NCI-H1105 (cell line): ENCODE measurements around the gene PWP2.
"Not testable (repeated sequence)": the region's sequence is repeated elsewhere in the genome, so short reads cannot be mapped to it uniquely, and the experiment has no call there.

Source experiments
- DNase-seq: peaks from one replicate; lab custom pipeline; 2025; lab: John Stamatoyannopoulos, UW

The PWP2 gene

DNA sequence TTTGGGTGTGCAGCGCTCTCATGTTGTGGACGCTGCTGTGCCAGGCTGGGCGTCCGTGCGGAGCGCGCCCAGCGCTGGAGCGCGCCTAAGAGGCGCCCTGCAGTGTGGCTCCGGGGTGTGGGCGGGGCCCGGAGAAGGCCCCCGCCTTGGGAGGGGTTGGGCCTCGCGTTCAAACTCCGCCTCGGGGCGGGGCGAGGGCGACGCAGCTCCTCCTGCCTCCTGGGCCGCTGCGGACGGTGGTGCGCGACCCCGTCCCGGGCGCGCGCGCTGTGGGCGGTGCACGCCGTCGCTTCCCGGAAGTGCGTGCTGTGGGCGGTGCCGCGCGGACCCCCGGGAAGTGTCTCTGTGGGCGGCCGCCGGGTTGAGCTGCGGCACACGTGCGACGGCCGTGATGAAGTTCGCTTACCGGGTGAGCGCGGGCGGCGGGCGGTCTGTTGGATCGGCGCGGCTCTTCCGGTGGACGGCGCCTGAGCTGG is at the start of gene PWP2:
Gene PWP2, plus strand, starts transcription at position 374 of the 476 bp plus-strand sequence. Its CDS starts 18 bp downstream, at position 392.
- not testable (repeated sequence) for DNase-seq

DNA sequence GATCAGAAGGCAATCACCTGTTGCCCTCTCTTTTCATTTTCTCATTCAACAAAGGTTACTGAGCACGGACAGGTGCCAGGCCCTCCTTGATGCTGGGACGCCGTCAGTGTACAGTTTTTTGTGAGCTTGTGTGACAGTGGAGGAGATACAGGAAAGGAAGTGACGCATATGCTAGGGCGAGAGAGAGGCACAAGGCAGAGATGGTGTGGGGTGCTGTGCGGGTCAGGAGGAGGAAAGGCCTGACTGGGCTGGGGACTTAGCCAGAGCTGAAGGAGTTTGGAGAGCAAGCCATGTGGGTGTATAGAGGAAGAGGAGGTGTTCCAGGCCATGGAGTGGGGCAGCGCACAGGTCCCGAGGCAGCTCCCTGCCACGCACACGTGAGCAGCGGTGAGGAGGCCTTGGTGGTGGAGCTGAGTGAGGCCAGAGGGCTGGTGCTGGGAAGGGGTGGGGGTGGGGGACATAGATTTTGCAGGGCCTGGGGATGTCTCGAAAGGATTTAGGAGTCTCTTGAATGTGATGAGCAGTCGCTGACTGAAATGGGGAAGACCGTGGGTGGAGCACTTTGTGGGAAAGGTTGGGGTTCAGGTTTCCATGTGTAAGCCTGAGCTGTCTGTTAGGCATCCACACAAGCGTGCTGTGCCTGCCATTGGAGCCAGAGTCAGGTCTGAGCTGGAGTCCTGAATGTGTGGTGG is 49.1 kb upstream of the PWP2 start:
- DNase-seq, result no peak

DNA sequence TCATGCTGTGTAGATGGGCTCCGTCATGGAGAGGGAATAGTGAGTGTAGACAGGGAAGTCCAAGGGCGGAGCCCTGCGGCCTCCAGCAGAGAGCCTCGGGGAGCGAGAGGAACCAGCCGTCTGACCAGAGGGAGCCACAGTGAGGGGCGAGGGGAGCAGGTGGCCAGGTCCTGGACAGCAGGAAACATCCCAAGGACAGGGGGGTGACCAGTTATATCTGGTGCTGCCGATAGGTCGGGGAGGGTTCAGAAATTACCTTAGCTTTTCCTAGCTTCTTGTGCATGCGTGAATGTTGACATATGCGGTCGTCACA is 48.6 kb upstream of the PWP2 start:
- no peak for DNase-seq

DNA sequence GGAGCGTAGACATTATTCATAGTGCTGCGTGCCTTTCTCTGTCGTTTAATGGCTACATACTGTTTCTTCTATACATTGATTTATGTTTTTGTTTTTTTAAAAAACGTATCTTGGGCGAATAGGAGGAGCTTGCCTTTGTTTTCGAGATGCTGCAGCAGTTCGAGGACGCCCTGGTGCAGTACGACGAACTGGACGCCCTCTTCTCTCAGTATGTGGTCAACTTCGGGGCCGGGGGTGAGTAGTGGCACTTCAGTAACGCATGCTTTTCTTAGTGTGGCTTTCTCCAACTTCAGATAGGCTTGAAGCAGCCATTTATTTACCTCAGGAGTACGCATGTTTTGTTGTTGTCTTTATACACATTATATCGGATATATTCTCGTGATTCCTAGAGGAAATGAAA is 48.2 kb upstream of the PWP2 start:
- DNase-seq, result no peak

DNA sequence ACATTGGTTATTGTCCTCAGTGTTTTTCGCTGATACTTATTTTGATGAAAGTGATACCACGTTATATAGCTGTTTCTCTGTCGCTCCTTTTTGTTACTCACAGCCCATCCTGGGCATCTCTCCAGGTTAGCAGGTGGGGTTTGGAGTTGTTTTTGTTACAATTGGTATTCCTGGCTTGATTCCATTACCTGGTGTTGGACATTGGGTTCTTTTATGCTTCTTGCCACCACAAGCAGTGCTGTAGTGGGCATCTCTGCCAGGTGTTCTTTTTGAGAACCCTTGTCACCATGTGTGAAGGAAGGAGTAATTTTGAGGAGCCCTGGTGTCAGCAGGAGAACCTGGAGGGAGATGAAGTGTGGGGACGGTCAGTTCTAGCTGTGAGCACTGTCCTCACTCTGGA is 47.5 kb upstream of the PWP2 start:
- DNase-seq, result peak; percentile 44

DNA sequence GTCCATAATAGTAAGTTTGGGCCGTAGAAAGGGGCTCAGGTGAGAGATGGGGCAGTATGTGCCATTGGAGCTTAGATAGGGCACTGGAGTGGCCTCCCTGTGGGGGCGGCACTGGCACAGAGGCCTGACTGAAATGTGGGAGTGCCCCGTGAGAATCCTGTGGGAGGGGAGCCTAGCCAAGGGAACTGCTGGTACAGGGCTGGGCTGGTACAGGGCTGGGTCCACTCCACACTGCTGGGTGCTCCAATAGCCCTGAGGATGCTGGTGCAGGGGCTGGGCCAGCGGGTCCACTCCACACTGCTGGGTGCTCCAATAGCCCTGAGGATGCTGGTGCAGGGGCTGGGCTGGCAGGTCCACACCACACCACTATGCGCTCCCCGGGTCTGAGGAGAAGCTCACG is 44.8 kb upstream of the PWP2 start:
- DNase-seq, result no peak

DNA sequence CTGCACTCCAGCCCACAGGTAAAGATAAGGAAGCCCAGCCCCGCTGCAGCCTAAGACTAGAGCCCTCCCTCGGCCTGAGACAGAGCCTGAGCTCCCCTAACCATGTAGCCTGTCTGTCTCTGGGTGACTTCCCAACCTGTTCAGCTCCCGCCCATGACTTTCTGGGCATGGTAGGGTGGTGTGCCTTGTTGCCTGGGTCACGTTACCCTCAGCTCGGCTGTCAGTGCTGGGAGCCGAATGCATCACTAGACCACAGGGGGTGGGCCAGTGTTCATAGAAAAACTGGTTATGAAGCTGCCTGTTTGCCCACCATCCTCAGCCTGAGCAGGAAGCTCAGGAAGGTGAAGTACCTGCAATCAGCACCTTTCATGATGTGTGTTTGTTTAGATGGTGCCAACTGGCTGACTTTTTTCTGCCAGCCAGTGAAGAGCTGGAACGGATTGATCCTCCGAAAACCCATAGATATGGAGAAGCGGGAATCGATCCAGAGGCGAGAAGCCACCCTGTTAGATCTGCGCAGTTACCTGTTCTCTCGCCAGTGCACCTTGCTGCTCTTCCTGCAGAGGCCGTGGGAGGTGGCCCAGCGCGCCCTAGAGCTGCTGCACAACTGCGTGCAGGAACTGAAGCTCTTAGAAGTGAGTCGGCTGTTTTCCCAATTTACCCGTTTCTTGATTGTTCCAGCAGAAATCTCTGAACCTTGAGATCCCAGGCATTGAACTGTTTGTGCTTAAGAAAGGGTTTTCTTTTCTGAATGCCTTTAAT is 43.9 kb upstream of the PWP2 start:
- no peak for DNase-seq

DNA sequence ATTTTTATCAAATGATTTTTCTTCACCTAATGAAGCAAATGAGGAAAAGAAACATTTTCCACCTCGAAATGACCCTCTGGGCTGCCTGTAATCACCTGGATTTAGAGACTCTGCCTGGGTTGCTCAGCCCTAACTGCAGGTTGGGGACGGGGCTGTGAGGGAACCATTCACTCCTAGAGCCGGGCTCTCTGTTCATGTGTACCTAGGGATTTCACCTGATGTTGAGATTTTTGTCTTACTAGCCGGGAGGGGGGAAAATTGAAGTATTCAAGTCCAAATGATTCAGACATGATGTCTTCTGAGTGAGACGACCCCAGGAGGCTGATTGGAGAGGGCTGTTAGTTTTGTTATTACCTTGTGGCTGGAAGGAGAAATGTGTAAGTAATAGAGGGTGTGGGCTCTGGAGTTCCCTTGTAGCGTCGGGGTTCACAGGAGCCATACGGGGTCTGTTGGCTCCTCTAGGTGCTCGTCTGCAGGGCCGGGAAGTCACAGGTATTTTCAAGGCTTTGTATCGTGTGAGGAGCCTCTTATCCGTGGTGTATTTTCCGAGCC is 42.3 kb upstream of the PWP2 start:
- DNase-seq, result no peak

DNA sequence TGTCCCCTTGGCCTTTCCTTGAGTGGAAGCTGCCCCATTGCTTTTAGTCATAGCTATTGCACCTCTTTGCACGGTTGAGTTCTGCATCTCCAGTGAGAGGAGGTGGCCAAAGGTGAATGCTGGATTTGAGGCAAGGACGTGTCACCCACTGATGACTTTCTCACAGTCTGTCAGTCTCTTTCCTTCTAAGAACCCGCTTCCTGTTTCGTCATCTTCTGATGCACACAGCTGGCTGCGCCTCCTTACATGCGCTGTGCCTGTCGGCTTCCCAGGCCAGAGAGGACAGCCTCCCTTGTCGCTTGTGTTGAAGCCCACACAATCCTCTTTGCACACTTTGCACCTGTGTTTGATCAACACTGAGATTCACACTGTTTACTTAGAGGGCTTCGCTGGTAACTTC is 41.8 kb upstream of the PWP2 start:
- DNase-seq, result no peak

DNA sequence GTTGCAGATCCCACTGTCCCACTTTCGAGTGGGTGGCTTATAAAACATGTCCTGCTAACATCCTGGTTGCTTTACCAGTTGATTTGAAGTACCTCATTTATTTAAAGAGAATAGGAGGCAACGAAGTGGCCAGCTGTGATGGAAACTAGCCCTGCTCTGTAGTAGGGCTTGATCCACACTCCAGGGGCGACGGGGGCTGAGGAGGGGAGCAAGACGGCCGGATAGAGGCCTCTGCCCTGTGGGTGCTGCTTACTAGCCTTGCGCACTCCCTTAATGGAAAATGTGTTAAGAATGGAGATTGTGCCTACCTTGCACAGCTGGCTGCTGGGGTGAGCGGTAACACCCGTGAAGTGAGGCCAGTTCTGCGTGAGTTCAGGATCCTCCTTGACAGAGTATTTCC is 41.1 kb upstream of the PWP2 start:
- no peak for DNase-seq

DNA sequence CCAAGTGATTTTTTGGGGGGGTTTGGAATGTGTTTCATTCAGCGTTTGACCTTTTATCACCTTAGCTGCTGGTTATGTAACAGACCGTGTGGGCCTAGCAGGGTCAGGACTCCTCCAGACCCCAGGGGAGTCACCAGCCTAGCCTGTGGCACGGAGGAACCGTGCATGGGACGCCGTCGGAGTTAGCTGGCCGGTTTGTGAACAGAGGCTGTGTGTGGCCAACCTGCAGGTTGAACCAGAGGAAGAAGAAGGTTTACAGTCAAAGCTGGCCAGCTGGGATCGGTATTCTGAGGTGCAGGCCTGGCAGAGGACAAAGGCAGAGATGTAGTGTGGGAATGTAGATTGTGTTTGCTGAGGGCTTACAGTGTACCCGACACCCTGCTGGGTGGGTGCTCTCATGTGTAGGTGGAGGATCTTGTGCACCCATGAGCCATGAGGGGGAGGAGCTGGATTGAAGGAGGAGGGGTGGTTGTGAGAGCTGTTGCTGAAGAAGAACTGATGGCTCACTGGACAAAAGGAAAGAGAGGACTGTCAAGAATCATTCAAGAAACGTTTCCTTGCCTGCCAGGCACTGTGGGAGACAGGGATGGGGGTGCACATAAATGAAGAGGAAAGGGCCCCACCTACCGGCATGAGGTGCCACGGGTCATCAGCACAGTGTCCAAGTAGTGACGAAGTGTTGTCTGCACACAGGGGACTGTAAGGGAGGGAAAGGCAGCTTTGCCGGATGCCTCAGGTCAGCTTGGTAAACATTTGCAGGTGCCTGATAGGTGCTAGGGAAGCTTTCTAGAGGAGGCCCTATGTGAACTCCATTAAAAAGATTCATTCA is 40.0 kb upstream of the PWP2 start:
- DNase-seq, result no peak

DNA sequence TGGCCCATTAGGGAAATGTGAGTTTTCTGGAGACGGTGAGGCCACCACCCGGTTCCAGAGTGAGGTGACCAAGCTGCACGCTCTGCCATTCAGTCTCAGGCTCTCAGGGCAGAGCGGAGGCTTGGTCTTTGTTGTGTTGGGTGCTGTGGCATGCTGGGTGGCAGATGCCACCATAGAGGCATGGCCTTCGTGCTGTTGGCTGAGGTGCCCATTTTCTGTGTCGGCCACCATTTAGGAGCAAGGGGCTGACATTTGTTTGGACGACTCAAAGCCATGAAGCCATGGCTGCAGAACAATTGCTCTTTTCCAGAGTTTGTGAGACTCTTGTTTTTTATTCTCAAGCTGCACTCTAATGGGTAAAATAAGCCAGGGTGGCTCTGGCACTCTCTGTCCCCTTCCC is 36.8 kb upstream of the PWP2 start:
- DNase-seq, result no peak

DNA sequence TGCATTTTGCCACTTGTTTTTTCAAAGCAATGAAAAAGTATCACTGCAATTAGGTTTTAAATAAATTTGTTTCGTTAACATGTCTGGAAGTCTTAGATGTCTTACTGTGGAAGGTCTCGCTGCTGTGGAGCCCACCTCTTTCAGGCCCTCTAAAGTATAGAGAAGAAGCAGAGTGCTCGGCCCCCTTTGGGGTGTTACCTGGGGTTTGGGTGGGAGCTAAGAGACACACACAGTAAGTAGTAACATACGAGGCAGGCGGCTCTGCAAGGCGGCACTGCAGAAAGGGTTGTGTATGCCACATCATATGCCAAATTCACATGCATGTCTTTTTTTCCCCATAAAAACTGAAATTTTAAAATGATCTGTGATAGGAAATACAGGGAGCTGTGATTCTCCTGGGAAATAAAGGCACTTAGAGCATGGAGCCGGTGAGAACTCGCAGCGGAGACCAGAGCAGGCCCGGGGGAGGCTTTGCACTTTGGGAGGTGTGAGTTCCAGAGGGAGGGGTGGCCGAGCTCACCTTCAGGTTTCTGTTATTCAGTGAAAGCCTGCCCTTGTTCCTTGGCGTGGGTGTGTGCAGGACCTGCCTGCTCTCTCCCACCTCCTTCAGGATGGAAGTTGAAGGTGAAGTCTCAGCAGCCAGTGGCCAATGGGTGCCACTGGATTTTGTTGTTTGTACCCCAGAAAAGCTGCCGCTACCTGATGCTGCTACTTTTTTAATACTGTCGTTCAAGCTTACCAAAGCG is 35.7 kb upstream of the PWP2 start:
- DNase-seq, result no peak

DNA sequence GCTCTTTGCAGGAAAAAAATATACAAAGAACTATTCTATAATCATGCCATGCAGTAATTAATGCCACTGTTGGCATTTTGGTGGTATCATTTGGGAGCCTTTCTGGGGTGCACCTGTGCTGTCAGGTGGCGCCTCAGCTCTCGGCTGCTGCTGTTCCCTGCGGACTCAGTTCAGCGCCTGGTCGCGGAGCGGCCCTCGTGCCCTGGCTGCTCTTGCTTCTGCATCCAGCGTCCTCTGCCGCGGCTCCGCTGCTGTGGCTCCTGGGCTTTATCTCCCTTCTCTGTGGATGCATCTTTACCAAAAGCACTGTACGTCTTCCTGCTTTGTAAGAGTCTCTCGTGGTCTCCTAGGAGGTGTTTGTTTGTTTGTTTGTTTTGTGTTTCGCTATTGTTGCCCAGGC is 35.1 kb upstream of the PWP2 start:
- DNase-seq, result no peak

DNA sequence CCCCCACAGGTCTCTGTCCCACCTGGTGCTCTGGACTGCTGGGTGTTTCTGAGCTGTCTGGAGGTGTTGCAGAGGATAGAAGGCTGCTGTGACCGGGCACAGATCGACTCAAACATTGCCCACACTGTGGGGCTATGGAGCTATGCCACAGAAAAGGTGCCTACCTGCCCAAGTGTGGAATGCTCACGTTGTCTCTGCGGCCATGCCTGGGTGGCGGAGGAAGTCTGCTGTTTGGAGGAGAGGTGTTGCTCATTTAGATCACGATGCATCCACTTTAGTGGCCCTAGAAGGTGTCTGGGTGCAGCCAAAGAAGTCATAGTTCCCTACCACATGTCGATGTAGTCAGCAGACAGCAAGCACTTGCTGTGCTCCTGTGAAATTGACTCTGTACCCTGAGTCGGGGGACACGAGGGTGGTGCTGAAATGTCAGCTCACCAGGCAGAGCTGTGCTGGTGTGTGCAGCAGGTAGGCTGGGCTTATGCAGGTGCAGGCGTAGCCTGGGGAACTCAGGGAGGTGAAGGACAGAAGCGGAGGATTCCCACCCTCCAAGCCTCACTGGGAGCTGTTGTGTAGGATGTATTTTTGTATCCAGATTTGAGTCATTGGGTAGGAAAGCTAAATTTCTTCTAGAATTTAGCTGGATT is 32.8 kb upstream of the PWP2 start:
- no peak for DNase-seq

DNA sequence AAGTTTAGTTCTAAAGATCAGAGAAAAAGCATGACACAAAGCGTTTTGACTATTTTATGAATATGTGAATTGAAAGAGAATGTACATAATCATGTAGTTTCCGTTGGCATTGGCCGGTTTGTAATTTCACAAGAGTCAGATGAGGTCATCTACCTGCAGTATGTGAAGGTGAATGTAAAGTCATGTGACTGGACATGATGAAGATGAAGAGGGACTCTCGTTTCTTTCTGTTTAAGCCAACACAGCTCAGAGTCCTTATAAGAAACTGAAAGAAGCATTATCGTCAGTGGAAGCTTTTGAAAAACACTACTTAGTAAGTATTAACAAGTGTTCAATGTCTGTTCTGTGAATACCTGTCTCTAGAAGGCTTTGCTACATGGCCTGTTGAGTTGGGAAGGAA is 30.9 kb upstream of the PWP2 start:
- DNase-seq, result no peak

DNA sequence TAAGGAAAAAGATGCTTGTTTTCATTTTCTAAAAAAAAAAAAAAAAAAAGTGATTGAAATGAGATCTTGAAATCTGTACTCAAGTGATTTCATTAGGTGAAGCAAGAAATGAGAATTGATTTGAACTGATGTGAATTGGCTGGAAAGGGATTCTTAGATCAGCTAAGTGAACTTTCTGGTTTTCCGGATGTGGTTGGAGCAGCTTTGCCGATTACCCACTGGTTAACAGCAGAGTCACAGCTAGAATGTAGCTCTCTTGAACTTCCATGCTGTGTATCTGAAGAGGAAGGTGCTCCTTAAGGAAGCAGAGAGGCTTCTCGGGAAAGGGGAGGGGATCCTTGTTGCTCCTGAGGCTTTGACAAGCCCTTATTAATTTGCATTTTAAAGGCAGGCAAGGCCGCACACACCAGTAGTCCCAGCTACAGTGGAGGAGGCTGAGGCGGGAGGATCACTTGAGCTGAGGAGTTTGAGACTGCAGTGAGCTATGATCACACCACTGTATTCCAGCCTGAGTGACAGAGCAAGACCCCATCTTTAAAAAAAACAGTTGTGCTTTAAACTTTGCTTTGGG is 28.7 kb upstream of the PWP2 start:
- DNase-seq, result no peak

DNA sequence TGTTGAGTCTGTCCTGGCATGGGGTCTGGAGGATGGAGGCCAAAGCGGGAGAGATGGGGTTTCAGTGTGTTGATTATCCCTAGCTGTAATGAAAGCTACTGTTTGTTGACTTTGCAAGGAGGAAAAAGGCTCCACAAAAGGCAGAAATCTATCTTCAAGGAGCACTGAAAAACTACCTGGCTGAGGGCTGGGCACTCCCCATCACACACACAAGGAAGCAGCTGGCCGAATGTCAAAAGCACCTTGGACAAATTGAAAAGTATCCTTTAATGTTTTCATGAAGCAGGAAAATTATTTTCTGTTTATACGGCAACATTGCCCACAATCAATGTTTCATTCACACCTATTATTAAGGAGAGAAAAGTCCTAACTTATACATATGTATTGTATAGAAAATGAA is 27.8 kb upstream of the PWP2 start:
- no peak for DNase-seq

DNA sequence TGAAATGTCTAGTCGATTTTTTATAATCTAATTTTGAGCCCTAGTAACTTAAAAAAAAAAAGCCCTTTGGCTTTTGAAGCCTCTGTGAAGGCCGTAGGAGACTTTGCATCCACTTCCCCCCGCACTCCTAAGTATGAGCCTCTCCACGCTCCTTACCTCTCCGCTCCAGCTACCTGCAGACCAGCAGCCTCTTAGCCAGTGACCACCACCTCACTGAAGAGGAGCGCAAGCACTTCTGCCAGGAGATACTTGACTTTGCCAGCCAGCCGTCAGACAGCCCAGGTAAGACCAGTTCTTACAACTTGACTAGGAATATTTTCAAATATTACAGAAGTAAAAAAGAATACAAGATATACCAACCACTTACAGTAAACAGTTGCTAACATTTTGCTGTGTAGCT is 27.4 kb upstream of the PWP2 start:
- no peak for DNase-seq

DNA sequence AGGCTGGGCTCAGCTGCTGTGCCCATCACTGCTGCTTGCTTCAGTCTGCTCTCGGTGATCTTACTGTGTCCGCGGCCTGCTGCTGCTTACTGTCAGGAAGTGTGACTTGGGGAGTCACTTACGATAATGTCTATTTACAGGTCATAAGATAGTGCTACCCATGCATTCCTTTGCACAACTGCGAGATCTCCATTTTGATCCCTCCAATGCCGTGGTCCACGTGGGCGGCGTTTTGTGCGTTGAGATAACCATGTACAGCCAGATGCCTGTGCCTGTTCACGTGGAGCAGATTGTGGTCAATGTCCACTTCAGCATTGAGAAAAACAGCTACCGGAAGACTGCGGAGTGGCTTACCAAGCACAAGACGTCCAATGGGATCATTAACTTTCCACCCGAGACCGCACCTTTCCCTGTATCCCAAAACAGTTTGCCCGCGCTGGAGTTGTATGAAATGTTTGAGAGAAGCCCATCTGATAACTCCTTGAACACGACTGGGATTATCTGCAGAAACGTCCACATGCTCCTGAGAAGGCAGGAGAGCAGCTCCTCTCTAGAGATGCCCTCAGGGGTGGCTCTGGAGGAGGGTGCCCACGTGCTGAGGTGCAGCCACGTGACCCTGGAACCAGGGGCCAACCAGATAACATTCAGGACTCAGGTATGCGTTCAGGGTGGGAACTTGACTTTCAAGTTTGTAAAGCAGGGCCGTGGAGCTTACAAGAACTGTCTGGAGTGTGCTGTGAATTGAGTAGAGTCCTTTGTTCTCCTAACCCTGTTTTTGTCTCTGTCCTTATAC is 24.4 kb upstream of the PWP2 start:
- no peak for DNase-seq
